Measurements from ENCODE around the gene PYDC2.
"Not testable (repeated sequence)": the region's sequence is repeated elsewhere in the genome, so short reads cannot be mapped to it uniquely, and the experiment has no call there.

The PYDC2 gene

DNA sequence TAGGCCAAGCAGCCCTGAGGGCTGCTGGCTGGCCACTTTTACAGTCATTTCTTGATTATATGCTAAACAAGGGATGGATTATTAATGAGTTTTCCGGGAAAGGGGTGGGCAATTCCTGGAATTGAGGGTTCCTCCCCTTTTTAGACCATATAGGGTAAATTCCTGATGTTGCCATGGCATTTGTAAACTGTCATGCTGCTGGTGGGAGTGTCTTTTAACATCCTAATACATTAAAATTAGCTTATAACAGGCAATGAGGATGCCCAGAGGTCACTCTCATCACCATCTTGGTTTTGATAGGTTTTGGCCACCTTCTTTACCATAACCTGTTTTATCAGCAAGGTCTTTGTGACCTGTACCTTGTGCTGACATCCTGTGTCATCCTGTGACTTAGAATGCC lies 11.7 kb upstream of the PYDC2 start:
- in situ Hi-C loops (cut with HindIII; ENCODE audit: low pct_ligation_motif_present, low pct_unique_long_range_greater_than_20kb, low sequenced_read_pairs): no loop called here

DNA sequence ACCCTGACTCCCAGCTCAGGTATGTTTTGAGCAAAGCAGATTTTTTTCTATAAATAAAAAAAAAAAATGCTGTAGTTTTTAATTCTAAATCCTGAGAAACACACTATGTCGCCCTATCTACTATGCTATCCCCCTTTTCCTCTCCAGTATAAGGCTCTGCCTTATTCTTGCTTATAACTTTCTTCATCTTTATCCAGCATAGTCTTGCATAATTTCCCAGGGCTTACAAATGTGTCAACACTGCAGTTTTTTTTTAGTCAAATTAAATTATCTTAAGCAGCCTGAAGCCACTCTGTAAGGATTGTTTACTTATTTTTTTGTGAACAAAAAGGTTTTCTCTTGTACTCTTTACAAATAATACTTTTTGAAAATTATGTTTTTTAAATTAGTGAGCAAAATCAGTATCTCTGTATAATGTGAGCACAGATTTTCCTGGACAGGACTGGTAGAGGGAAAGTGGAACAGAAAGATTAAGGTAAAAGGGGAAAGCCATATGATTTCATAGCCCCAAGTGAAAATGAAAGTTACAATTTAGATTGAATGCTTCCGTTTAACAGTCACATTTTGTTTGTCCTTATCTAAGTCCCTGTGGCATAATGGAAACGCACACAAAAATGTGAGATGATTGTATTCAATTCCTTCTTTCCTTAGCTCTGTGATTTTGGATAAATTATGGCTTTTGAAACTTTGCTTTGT lies 5.6 kb upstream of the PYDC2 start:
- in situ Hi-C loops (cut with HindIII; ENCODE audit: low pct_ligation_motif_present, low pct_unique_long_range_greater_than_20kb, low sequenced_read_pairs): no loop called here
- DNase-seq: no peak

More for the DNA sequence above, 11.7 kb upstream of the PYDC2 start:
- no peak for DNase-seq

DNA sequence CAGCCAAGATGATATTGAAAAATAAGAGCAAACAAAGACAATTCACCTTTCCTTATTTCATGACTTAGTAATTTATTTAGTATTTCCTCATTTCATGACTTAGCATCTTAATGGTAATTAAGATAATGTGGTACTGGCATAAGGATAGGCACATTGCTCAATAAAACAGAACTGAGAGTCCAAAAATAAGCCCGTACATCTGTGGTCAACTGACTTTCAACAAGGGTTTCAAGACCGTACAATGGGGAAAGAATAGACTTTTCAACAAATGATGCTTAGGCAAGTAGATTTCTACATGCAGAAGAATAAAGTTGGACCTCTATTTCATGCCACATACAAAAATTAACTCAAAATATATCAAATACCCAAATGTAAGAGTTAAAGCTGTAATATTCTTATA lies 603 bp upstream of the PYDC2 start:
- in situ Hi-C loops (cut with HindIII; ENCODE audit: low pct_ligation_motif_present, low pct_unique_long_range_greater_than_20kb, low sequenced_read_pairs): no loop called here
- DNase-seq: no peak

DNA sequence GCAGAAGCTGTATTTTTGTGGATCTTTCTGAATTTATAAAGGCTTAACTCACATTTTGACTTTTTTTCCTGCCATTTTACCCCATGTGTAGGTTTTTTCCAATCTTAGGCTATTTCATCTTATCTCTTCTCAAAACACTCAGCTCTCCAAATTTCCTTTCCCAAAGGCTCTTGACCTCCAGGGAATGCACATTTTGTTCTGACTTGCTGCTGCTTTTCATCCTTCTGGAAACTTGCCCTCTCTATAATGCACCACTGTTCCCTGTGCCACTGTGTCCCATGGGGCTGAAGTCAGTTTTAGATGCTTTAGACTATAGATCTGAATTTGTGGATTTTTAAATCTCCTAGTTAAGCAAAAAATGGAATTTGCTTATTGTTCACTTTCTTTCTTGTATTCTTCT lies 9.1 kb downstream of the PYDC2 start:
- no peak for DNase-seq
- in situ Hi-C loops (cut with HindIII; ENCODE audit: low pct_ligation_motif_present, low pct_unique_long_range_greater_than_20kb, low sequenced_read_pairs): no loop called here

DNA sequence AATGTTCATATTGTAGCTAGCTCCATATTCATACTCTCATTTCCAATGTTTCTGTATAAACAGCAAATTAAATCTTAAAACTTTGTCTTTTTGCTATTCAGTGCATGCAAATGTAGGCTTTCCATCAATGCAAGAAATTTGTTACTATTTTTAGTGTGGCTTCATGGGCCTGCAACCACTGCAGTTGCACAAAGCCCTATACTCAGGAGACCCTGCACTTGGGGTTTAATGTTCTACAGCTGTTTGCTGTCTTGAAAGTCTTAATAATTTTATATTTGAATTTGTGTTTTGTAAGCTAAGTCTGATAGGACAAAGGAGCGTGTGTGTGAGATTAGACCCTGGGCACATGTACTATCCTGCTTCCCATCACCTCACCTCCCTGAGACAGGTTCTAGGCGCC lies 9.6 kb downstream of the PYDC2 start:
- in situ Hi-C loops (cut with HindIII; ENCODE audit: low pct_ligation_motif_present, low pct_unique_long_range_greater_than_20kb, low sequenced_read_pairs): no loop called here
- DNase-seq: no peak

DNA sequence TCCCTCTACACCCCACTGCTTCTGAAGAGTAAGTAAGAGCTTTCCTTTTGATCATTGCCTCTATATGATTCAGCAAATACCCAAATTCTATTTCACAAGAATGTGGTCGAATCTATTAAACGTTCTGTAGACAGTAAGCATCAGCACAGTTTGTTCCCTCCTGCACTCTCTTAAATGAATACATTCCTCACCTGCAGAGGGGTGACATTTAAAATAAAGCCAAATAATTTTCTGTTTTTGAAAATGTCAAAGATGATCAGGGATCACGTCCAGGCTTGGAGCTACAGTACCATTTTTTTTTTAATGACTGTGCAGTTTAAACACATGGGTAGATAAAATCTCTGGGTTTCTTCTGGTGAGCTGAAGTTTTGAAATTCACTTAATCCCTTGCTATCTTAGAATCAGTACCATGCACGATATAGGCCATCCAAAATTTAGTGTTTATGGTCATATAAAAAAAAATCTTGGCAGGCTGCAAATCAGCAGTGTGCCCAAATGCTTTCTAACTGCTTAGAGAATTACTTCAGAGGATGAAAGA lies 12.8 kb downstream of the PYDC2 start:
- DNase-seq: no peak
- in situ Hi-C loops (cut with HindIII; ENCODE audit: low pct_ligation_motif_present, low pct_unique_long_range_greater_than_20kb, low sequenced_read_pairs): no loop called here

DNA sequence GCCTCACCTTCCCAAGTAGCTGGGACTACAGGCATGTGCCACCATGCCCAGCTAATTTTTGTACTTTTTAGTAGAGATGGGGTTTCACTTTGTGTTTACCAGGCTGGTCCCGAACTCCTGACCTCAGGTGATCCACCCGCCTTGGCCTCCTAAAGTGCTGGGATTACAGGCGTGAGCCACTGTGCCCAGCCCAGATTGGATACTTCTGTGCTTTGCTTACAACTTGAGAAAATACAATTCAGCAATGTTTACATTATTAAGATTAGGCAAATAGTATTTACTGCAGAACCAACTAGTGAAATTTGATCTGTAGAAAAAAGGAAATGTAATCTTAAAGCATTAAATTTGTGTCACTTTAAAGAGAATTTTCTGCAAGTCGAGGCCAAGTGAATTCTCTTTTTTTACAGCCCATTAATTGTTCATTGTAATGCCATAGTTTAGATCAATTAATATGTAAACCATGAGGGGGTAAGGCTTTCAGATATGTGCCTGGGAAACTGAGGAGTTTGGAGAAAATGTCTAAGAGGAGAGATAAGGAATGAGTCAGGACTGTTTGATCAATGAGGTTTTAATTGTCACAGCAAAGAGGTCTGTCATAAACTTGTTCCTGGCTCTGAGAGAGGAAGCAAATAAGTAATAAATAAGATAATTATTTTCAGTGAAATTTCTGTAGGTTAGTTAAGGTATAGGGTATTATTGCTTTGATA lies 15.3 kb downstream of the PYDC2 start:
- in situ Hi-C loops (cut with HindIII; ENCODE audit: low pct_ligation_motif_present, low pct_unique_long_range_greater_than_20kb, low sequenced_read_pairs): no loop called here
- no peak for DNase-seq

DNA sequence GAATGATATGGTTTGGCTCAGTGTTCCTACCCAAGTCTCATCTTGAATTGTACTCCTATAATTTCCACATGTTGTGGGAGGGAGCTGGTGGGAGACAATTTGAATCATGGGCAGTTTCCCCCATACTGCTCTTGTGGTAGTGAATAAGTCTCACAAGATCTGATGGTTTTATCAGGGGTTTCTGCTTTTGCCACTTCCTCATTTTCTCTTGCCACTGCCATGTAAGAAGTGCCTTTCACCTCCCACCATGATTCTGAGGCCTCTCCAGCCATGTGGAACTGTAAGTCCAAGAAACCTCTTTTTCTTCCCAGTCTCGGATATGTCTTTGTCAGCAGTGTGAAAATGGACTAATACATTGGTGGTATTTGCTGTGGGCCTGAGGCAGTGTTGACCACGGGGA lies 23.0 kb downstream of the PYDC2 start:
- in situ Hi-C loops (cut with HindIII; ENCODE audit: low pct_ligation_motif_present, low pct_unique_long_range_greater_than_20kb, low sequenced_read_pairs); DNase-seq: not testable (repeated sequence)

DNA sequence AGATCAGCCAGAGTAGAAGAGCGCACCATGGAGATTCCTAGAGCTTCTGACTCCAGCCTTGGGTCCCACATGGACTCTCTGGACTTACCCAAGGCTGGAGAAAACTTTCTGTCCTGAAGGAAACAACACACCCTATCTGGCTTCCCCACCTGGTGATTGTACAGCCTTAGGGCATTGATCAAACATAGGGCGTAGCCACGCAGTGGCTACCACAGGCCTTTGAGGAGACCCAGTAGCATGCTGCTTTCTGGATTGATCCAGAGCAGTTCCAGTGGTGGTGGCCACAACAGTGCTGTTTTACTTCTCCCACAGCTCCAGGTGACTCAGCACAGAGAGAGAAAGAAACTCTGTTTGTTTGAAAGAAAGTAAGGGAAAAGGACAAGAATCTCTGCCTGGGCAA lies 23.5 kb downstream of the PYDC2 start:
- in situ Hi-C loops (cut with HindIII; ENCODE audit: low pct_ligation_motif_present, low pct_unique_long_range_greater_than_20kb, low sequenced_read_pairs): no loop called here
- DNase-seq: no peak

DNA sequence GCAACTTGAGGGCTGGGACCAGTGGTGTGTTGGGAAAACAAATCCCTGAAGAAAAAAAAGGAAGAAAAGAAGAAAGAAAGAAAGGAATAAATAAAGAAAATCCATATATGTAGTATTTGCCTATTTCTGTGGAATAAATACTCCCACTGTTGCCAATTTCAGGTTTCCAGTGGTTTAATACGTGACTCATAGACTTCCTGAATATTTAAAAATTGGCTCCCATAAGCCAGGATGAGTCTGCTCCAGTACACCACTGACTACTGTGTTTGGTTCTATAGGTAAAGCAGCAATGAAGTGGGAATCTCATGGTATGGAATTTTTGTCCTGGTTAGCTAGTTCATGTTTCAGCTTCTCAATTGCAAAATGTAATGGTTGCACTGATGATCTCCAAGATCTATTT lies 31.6 kb downstream of the PYDC2 start:
- no peak for DNase-seq
- in situ Hi-C loops (cut with HindIII; ENCODE audit: low pct_ligation_motif_present, low pct_unique_long_range_greater_than_20kb, low sequenced_read_pairs): no loop called here

DNA sequence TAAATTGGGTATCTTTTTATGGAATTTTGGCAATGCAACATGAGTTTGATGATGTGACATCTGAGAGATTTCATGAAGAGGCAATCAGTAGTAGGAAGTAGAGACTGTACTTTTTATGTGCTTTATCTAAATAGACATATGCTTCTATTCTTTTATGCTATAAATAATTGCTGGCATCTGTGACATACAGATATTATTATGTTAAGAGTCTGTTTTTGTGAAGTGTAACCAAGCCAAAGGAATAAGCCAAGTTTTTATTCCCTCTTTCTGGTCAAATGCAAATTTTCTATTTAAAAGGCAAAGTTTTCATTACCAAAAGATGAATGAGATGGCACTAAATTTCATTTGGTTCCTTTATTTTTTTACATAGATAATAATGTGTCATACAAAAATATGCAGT lies 32.4 kb downstream of the PYDC2 start:
- in situ Hi-C loops (cut with HindIII; ENCODE audit: low pct_ligation_motif_present, low pct_unique_long_range_greater_than_20kb, low sequenced_read_pairs): no loop called here
- DNase-seq: no peak

DNA sequence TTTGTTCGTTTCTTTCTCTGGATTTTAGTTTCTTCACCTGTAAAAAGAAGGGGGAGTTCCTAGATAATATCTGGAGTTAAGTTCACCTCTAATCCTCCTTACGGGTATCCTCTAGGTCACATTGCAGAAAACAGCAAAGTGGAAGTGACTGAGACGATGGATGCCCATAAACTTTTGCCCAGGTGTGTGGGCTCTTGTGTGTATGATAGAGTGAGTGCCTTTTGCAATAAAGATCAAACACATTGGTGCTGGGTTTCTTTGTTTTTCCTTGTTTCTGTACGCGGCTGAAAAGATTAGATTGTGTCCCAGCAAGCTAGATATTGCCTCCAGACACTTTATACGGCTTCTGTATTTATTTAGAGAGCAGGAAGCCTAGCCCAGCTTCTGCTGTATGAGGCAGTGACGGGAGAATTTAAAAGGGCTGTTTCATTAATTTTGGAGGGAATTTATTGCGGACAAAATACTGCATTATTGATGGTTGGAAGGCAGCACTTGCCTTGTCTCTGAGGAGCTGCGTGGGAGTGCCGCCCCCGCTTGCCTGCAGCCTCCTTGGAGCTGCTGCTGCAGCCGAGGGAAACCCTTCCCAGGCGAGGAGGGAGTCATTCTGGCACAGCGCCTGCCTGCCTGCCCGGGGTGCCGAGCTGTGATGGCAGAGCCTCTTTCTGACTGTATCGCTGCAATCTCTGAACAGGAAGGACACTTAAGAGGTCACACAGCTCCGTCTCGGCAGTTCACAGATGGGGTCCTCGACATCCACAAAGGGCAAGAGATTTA lies 38.5 kb downstream of the PYDC2 start:
- peak; percentile 44 for DNase-seq
- in situ Hi-C loops (cut with HindIII; ENCODE audit: low pct_ligation_motif_present, low pct_unique_long_range_greater_than_20kb, low sequenced_read_pairs): no loop called here

DNA sequence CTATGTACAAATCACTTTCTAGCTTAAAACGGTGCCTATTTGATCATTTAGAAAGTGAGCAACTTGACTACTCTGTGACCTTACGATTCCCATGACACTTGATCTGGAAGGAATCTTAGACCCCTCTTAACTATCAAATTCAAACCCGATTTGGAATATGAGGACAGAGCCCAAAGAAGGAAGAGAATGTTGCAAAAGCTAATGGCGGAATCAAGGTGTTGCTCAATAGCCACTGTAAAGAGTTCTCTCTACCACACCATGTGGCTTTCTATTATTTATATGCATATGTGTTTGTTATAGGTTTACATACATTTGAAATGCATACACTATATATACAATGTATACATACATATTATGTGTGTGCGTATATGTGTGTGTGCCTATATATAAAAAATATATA lies 39.9 kb downstream of the PYDC2 start:
- DNase-seq: no peak
- in situ Hi-C loops (cut with HindIII; ENCODE audit: low pct_ligation_motif_present, low pct_unique_long_range_greater_than_20kb, low sequenced_read_pairs): no loop called here

DNA sequence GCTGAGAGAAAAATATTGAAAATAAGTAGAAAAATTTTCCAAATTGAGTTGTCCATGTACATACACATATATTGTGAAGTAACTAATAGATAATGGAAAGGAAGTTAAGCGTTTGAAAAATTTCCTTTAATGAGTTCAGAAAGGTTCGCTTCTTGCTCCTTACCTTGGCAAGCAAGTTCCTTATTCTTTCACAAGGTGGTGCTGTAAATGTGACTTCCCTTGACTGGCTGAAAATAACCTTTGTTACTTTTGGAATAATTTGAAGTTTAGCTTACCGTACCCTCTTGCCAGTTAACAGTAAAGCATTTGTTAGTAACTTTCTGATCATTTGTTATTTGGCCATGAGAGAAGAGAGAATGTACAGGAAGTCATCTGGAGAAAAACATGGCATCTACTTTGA lies 41.6 kb downstream of the PYDC2 start:
- peak; percentile 17 for DNase-seq
- in situ Hi-C loops (cut with HindIII; ENCODE audit: low pct_ligation_motif_present, low pct_unique_long_range_greater_than_20kb, low sequenced_read_pairs): no loop called here

DNA sequence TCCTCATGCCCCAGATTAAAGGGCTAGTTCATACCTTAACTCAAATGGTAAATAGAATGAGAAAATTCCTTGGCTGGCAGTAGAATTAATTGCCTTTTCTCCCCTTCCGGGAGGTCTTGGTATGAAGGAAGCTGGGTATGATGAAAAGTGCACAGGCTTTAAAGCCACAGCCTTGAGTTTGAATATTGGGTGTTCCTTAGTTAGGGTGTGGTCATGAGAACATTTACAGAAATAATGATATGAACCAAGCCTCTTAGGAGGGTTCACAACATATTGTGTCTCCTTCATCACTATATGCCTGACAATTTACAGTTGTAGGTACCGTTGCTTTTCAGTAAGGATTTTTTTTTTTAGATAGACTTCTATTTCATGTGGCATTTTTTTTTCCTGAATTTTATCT lies 48.1 kb downstream of the PYDC2 start:
- in situ Hi-C loops (cut with HindIII; ENCODE audit: low pct_ligation_motif_present, low pct_unique_long_range_greater_than_20kb, low sequenced_read_pairs): no loop called here
- no peak for DNase-seq

Measured in ACHN (cell line).